ENCODE results near the gene DSPP. TPM values are rescaled to one million over a fixed set of nuclear protein-coding genes. Genes with fewer than 3 reads are reported as not detected.

DSPP gene
- total and polyA plus RNA-seq, 8 donors, result not detected

GRCh38 chr4:87659247-87659931 lies 51.1 kb downstream of the DSPP start:
- intact Hi-C loops (cut with DNase I; ENCODE audit: low total_unique reads), result no loop called here
- no peak for DNase-seq
- 52 to 66% (median 60%) methylated on average over 3 of the region's 3 CpGs for WGBS, 5 donors
- Histone ChIP-seq H3K4me3 (no peak overlapping the region), H3K36me3 (no peaks in the 10 kb centered on the region), H3K9me3 (no peaks in the 10 kb centered on the region), H3K27me3 (no peaks in the 10 kb centered on the region), H3K27ac (no peak overlapping the region), H3K4me1 (peaks cover 0 to 10% (median 4%) of the 10 kb centered on the region in 4 donors)
- no peak for TF ChIP-seq POLR2A (IDR thresholded peaks at IDR 0.05)
- TF ChIP-seq CTCF (IDR thresholded peaks at IDR 0.05), result no peak
- TF ChIP-seq POLR2AphosphoS5 (IDR thresholded peaks at IDR 0.05), result no peak
- no peak for TF ChIP-seq EP300 (IDR thresholded peaks at IDR 0.05)

- no peak overlapping the region for H3K4me3 ChIP-seq
- H3K27me3 ChIP-seq, result no peaks in the 10 kb centered on the region
- no peak for DNase-seq
- no peaks in the 10 kb centered on the region for H3K9me3 ChIP-seq
- no peaks in the 10 kb centered on the region for H3K36me3 ChIP-seq
- TF ChIP-seq POLR2AphosphoS5 (IDR thresholded peaks at IDR 0.05) (no peak), POLR2A (IDR thresholded peaks at IDR 0.05) (no peak), CTCF (IDR thresholded peaks at IDR 0.05) (no peak), EP300 (IDR thresholded peaks at IDR 0.05) (no peak)
- H3K27ac ChIP-seq, result no peak overlapping the region
- peaks cover 0 to 10% (median 4%) of the 10 kb centered on the region in 4 donors for H3K4me1 ChIP-seq
- intact Hi-C loops (cut with DNase I; ENCODE audit: low total_unique reads), result no loop called here
- WGBS, 5 donors, result 84 to 91% (median 87%) methylated on average over 9 of the region's 9 CpGs
Measured at GRCh38 chr4:87662871-87663270, 54.5 kb downstream of the DSPP start.

Other genes with a start within 250 kb of the DSPP start
- gene HSD17B11, start 217.3 kb upstream of the DSPP start, total RNA-seq, result 100 to 1,000 TPM in 1 of 5 donors, 10 to 100 TPM in 4; 47.8 to 116 (median 66.7) TPM
- 10 to 100 TPM; 14.4 to 37.1 (median 27.0) TPM for gene HSD17B11, start 217.3 kb upstream of the DSPP start, polyA plus RNA-seq
- gene NUDT9, start 186.0 kb upstream of the DSPP start, total RNA-seq, result 10 to 100 TPM in 3 of 5 donors, 1 to 10 TPM in 2; 3.6 to 44.9 (median 13.9) TPM
- gene NUDT9, start 186.0 kb upstream of the DSPP start, polyA plus RNA-seq, result 10 to 100 TPM; 19.7 to 36.0 (median 20.6) TPM
- gene SPARCL1, start 79.2 kb upstream of the DSPP start, total RNA-seq, result 100 to 1,000 TPM; 173 to 710 (median 607) TPM
- gene SPARCL1, start 79.2 kb upstream of the DSPP start, polyA plus RNA-seq, result 100 to 1,000 TPM in 1 of 3 donors, 10 to 100 TPM in 2; 36.9 to 191 (median 69.3) TPM
- not detected for gene DMP1, start 41.8 kb downstream of the DSPP start, total RNA-seq
- not detected for gene DMP1, start 41.8 kb downstream of the DSPP start, polyA plus RNA-seq
- not detected for gene IBSP, start 191.0 kb downstream of the DSPP start, total RNA-seq
- gene IBSP, start 191.0 kb downstream of the DSPP start, polyA plus RNA-seq, result not detected
- gene MEPE, start 224.4 kb downstream of the DSPP start, total RNA-seq, result not detected
- gene MEPE, start 224.4 kb downstream of the DSPP start, polyA plus RNA-seq, result not detected